Neural cell (in vitro differentiated cells): ENCODE results near the gene DNM3.

Experiments used
- EZH2 ChIP-seq: fragments of 200-600, 300-800 bp; shearing (Covaris generic), sonication (generic); IDR thresholded peaks from 2 replicates; pipeline ENCODE4 v1.6.1; 2014; ENCODE audit warnings: antibody characterized with exemption, low read length, borderline replicate concordance, mild to moderate bottlenecking; ENCODE audit not compliant: insufficient read depth, poor library complexity, severe bottlenecking
- TF ChIP-seq, protein P1 (sequence below): fragments of 450-650 bp; IDR thresholded peaks from 2 replicates; pipeline ENCODE4 v1.5.1; 2014; ENCODE audit warnings: antibody characterized with exemption, mild to moderate bottlenecking, moderate library complexity; ENCODE audit not compliant: poor library complexity, severe bottlenecking

GRCh38 chr1:172357753-172358385, 516.6 kb downstream of the DNM3 start:
- TF ChIP-seq, protein P1, sequence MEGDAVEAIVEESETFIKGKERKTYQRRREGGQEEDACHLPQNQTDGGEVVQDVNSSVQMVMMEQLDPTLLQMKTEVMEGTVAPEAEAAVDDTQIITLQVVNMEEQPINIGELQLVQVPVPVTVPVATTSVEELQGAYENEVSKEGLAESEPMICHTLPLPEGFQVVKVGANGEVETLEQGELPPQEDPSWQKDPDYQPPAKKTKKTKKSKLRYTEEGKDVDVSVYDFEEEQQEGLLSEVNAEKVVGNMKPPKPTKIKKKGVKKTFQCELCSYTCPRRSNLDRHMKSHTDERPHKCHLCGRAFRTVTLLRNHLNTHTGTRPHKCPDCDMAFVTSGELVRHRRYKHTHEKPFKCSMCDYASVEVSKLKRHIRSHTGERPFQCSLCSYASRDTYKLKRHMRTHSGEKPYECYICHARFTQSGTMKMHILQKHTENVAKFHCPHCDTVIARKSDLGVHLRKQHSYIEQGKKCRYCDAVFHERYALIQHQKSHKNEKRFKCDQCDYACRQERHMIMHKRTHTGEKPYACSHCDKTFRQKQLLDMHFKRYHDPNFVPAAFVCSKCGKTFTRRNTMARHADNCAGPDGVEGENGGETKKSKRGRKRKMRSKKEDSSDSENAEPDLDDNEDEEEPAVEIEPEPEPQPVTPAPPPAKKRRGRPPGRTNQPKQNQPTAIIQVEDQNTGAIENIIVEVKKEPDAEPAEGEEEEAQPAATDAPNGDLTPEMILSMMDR: no peak
- no peak for TF ChIP-seq EZH2
